GM13976 (cell line): ENCODE results near the gene SYT15.
"Not testable (repeated sequence)": the region's sequence is repeated elsewhere in the genome, so short reads cannot be mapped to it uniquely, and the experiment has no call there.

ENCODE experiments used
- DNase-seq: peaks from one replicate; pipeline ENCODE4 v3.0.0; 2012; ENCODE audit warnings: low spot score
- CTCF ChIP-seq: IDR thresholded peaks from 2 replicates; pipeline ENCODE4 v1.5.1; 2012; ENCODE audit warnings: borderline replicate concordance, mild to moderate bottlenecking; ENCODE audit not compliant: insufficient read depth; ENCODE audit errors: extremely low read depth, missing control alignments, control extremely low read depth
- in situ Hi-C: fragments of 300-500 bp; cut with MboI; formaldehyde crosslinking; loops from one replicate; pipeline ENCODE4 v1.12.0; 2022; ENCODE audit warnings: low sequenced_read_pairs, mixed read lengths, inconsistent platforms; ENCODE audit not compliant: unreplicated experiment

SYT15 gene

GRCh38 chr10:46559231-46559671, 19.7 kb upstream of the SYT15 start:
- no peak for DNase-seq
- in situ Hi-C loops: no loop called here
- no peak for TF ChIP-seq CTCF

- TF ChIP-seq CTCF: no peak
- in situ Hi-C loops: no loop called here
- DNase-seq: no peak
Measured at GRCh38 chr10:46560381-46560780, 18.5 kb upstream of the SYT15 start.

GRCh38 chr10:46560952-46561351, 18.0 kb upstream of the SYT15 start:
- DNase-seq: no peak
- TF ChIP-seq CTCF: no peak
- in situ Hi-C loops: no loop called here

GRCh38 chr10:46565591-46566332, 13.2 kb upstream of the SYT15 start:
- DNase-seq, in situ Hi-C loops: not testable (repeated sequence)
- TF ChIP-seq CTCF: peak; percentile 62

GRCh38 chr10:46567151-46567550, 11.8 kb upstream of the SYT15 start:
- DNase-seq, in situ Hi-C loops: not testable (repeated sequence)

GRCh38 chr10:46570655-46571054, 8.3 kb upstream of the SYT15 start:
- in situ Hi-C loops, DNase-seq: not testable (repeated sequence)

GRCh38 chr10:46572765-46573164, 6.2 kb upstream of the SYT15 start:
- in situ Hi-C loops, DNase-seq: not testable (repeated sequence)

- in situ Hi-C loops, DNase-seq: not testable (repeated sequence)
Measured at GRCh38 chr10:46573314-46573713, 5.6 kb upstream of the SYT15 start.

GRCh38 chr10:46573884-46574283, 5.0 kb upstream of the SYT15 start:
- in situ Hi-C loops, DNase-seq: not testable (repeated sequence)

- DNase-seq, in situ Hi-C loops: not testable (repeated sequence)
Measured at GRCh38 chr10:46577624-46578473, 1.1 kb upstream of the SYT15 start.

GRCh38 chr10:46579378-46579777, 450 bp downstream of the SYT15 start:
- DNase-seq, in situ Hi-C loops: not testable (repeated sequence)

GRCh38 chr10:46581997-46582396, 3.1 kb downstream of the SYT15 start:
- in situ Hi-C loops, DNase-seq: not testable (repeated sequence)

- DNase-seq, in situ Hi-C loops: not testable (repeated sequence)
Measured at GRCh38 chr10:46582568-46582967, 3.6 kb downstream of the SYT15 start.
